ENCODE measurements around the gene BPIFB1.

DNA sequence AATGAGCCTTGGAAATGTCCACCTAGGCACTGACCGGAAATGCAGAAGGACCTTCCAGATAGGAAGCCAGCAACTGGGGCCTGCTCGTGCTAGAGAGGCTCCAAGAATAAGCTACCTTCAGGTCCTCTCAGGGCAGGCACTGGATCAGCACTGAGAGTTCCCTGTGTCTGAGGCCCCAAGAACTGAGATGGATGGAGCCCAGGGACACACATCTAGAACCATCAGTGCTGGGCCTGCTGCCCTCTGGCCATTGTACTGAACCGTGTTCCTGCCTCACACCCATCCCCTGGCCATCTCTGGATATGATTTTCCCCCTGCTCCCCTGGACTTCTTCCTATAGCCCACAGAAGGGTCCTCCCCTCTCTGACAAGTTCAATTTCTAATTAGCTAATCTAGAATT, 36.9 kb upstream of the BPIFB1 start:
- TF ChIP-seq ZBTB38 (CRISPR knock-in tag; IDR thresholded peaks at IDR 0.05) (no peak), STAG1 (CRISPR knock-in tag; IDR thresholded peaks at IDR 0.05) (no peak), DPF2 (CRISPR knock-in tag; IDR thresholded peaks at IDR 0.05; ENCODE audit: borderline replicate concordance, low read depth) (no peak), POLR2AphosphoS5 (IDR thresholded peaks at IDR 0.05; ENCODE audit: low read depth, low read length) (no peak), ZNF34 (CRISPR knock-in tag; IDR thresholded peaks at IDR 0.05; ENCODE audit: borderline replicate concordance) (no peak), HNRNPL (IDR thresholded peaks at IDR 0.05; ENCODE audit: low read depth, low read length) (no peak)

All from HepG2 (cell line).